GM06990 (cell line): ENCODE measurements around the gene TBC1D3B.
A peak's percentile ranks its signal among the peaks of the same experiment; 100 is the strongest.
"Not testable (repeated sequence)": the region's sequence is repeated elsewhere in the genome, so short reads cannot be mapped to it uniquely, and the experiment has no call there.

Source experiments
- DNase-seq: peaks from one replicate; pipeline ENCODE4 v3.0.0-alpha.2; 2011; ENCODE audit not compliant: insufficient read length; ENCODE audit errors: extremely low read depth
- H3K27me3 ChIP-seq: replicated peaks from 2 replicates; pipeline ENCODE4 v1.6.0; 2011; ENCODE audit warnings: low read length; ENCODE audit not compliant: control insufficient read depth, insufficient read depth
- H3K36me3 ChIP-seq: 2 replicates; pipeline ENCODE4 v1.5.1; 2011; ENCODE audit warnings: low read length; ENCODE audit not compliant: control insufficient read depth, insufficient read depth
- H3K4me3 ChIP-seq: replicated peaks from 2 replicates; pipeline ENCODE4 v1.5.1; 2011; ENCODE audit warnings: low read depth, mild to moderate bottlenecking, control low read depth, low read length
- TF ChIP-seq, protein P1 (sequence below): IDR thresholded peaks from 2 replicates; pipeline ENCODE4 v1.5.1; 2011; ENCODE audit warnings: low read length, control low read depth, mild to moderate bottlenecking, inconsistent platforms; ENCODE audit not compliant: insufficient read depth, poor library complexity, severe bottlenecking

TBC1D3B gene

DNA sequence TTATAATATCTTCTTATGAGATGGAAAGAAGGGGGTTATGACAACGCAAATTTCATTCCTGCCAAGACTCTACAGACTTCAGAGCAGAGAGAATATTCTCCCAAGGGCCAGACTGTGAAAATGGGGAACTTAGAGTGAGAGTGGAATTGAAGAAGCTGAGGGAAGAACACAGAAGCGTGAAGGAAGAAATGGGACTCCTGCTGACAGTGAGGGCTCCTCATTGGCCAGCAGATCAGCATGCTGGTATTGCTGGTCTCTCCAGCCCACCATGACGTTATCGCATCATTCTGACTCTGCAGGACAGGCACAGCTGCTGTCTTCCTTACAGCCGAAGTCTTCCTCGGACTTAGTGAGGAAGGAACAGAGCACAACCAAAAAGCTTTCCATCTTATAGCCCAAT lies 48.5 kb downstream of the TBC1D3B start:
- no peak overlapping the region for H3K4me3 ChIP-seq
- no peak for DNase-seq
- TF ChIP-seq, protein P1, sequence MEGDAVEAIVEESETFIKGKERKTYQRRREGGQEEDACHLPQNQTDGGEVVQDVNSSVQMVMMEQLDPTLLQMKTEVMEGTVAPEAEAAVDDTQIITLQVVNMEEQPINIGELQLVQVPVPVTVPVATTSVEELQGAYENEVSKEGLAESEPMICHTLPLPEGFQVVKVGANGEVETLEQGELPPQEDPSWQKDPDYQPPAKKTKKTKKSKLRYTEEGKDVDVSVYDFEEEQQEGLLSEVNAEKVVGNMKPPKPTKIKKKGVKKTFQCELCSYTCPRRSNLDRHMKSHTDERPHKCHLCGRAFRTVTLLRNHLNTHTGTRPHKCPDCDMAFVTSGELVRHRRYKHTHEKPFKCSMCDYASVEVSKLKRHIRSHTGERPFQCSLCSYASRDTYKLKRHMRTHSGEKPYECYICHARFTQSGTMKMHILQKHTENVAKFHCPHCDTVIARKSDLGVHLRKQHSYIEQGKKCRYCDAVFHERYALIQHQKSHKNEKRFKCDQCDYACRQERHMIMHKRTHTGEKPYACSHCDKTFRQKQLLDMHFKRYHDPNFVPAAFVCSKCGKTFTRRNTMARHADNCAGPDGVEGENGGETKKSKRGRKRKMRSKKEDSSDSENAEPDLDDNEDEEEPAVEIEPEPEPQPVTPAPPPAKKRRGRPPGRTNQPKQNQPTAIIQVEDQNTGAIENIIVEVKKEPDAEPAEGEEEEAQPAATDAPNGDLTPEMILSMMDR, result no peak
- H3K27me3 ChIP-seq, result no peaks in the 10 kb centered on the region
- no peaks in the 10 kb centered on the region for H3K36me3 ChIP-seq

DNA sequence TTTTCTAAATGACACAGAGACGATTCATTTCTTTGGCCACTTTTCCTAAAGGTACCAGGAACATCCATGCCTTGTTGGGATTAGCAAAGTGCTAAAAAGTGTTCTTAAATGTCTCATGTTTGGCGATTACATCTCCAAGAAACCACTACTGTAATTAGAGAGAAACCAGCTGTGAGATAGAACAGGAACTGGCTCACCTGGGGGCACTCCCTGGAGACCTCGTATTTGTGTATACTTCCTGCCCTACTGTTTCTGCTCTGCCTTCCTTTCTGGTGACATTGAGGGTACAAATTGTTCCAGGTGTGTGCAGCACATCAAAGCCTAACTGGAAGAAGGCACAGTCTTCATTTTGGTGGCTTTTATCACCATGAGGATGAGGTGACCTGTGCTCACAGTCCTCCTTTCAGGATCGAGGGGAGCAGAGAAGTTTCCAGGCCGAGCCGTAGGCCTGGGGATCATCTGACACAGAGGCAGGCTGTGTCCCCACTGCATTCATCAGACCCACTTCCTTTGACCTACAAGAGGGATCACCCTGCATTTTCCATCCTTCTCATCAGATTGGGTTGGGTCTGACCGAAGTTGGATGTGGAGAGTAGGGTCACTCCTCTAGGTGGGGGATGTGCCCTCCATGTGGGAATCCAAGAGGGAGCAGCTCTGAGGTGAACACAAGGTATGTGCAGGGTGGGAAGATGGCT lies 49.1 kb downstream of the TBC1D3B start:
- Histone ChIP-seq H3K36me3 (no peaks in the 10 kb centered on the region), H3K4me3 (peak overlapping the region; percentile 16), H3K27me3 (no peaks in the 10 kb centered on the region)
- peak; percentile 61 for DNase-seq
- TF ChIP-seq, protein P1, result no peak

DNA sequence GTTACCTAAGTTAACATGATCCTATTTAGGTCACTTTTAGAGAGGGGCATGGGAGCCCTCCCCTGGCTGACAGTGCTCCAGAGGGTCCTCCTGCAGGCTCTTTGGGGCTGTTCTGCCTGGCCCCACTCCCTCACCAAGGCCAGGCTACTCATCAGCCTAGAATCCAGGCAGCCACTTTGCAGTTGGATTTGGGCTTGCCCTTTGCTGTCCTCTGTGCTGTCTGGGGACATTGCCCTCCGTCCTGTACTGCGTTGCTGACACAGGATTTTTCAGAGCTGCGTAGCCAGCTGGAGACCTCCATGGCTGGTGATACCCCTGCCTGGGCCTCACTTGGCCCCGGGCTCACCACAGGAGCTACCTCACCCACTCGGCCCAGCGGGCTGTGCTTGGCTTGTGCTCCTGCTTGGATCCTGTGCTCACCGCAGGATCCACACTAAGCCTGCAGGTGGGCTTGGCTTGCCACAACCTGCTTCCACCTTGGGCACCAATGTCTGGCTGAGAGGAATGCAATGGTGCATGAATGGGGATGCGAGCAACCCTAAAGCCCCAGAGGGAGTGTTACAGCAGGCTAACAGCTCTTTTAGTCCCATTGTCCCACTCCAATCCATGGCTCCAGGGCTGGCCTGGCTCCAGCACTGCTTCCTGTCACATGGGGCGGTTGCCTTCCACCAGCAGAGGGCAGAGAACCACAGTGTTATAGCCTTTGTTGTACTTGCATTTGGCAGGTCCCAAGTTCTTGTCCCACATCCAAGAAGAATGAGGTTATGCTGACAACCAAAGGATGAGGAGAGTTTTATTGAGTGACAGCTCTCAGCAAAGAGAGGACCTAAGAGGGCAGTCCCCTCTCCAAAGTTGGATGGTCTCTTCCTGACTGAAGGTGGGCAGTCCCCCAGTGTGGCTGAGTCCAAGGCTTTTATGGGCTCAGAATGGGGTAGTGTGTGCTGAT lies 51.3 kb downstream of the TBC1D3B start:
- H3K4me3 ChIP-seq, result no peak overlapping the region
- no peaks in the 10 kb centered on the region for H3K36me3 ChIP-seq
- TF ChIP-seq, protein P1, result no peak
- no peak for DNase-seq
- H3K27me3 ChIP-seq, result no peaks in the 10 kb centered on the region

DNA sequence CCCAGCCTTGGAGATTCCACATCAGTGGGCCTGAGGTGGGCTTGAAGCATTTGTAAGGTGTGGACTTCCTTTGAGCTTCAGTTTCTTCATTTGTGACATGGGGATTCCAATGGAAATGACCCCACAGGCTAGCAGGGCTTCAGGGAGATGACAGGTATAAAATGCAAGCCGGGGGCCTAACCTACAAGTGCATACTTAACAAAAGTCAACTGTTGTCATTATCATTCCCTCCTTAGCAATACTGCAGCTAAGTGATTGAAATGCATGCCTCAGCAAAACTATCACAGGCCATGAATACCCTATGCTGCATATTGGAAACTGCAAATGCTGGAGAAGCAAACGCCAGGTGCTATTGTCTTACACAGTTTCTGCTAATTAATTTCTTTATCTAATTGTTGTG lies 53.0 kb downstream of the TBC1D3B start:
- no peaks in the 10 kb centered on the region for H3K27me3 ChIP-seq
- H3K36me3 ChIP-seq, result no peaks in the 10 kb centered on the region
- DNase-seq, result no peak
- TF ChIP-seq, protein P1, result no peak
- no peak overlapping the region for H3K4me3 ChIP-seq

DNA sequence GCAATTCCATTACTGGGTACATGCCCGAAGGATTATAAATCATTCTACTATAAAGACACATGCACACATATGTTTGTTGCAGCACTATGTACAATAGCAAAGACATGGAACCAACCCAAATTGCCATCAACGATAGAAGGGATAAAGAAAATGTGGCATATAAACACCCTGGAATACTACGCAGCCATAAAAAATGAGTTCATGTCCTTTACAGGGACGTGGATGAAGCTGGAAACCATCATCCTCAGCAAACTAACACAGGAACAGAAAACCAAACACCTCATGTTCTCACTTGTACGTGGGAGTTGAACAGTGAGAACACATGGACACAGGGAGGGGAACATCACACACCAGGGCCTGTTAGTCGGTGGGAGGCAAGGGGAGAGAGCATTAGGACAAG lies 55.3 kb downstream of the TBC1D3B start:
- not testable (repeated sequence) for H3K4me3 ChIP-seq, DNase-seq

DNA sequence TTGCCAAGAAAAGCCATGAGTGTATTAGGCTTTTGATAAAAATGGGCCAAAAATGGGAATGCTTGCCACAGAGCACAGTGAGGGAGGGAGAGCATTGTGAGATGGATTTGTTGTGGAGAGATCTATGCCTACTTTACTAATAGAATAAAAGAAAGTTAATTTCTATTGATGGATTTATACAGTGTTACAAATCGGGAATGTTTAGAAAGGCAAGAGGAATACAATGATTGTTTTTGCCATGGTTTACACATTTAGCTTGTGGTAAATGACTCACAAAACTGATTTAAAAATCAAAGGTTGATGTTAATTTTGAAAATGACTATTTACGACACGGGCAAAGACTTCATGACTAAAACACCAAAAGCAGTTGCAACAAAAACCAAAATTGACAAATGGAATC lies 56.2 kb downstream of the TBC1D3B start:
- Histone ChIP-seq H3K36me3 (no peaks in the 10 kb centered on the region), H3K27me3 (no peaks in the 10 kb centered on the region), H3K4me3 (no peak overlapping the region)
- TF ChIP-seq, protein P1, result no peak
- no peak for DNase-seq

More for the DNA sequence above, 55.3 kb downstream of the TBC1D3B start:
- not testable (repeated sequence) for H3K36me3 ChIP-seq, H3K27me3 ChIP-seq
